Testis (tissue), 3 donors: ENCODE data around the gene RASSF1. TPM values are rescaled to one million over a fixed set of nuclear protein-coding genes. Genes with fewer than 3 reads are reported as not detected.

Experiments used
- DNase-seq: peaks from one replicate; pipeline ENCODE4 v3.0.0-alpha.2; 2019
- H3K27ac ChIP-seq, 2 donors: fragments of 200-600 bp; sonication (generic); one replicate each; pipeline ENCODE4 v1.5.1; 2019
- H3K27me3 ChIP-seq: fragments of 200-600 bp; sonication (generic); one replicate; pipeline ENCODE4 v1.5.1; 2019
- H3K36me3 ChIP-seq: fragments of 200-600 bp; sonication (generic); one replicate; pipeline ENCODE4 v1.5.1; 2017; ENCODE audit warnings: low read depth; ENCODE audit errors: missing control alignments
- H3K4me1 ChIP-seq: fragments of 200-600 bp; sonication (generic); one replicate; pipeline ENCODE4 v1.5.1; 2019
- H3K4me3 ChIP-seq, 2 donors: fragments of 200-600 bp; sonication (generic); one replicate each; pipeline ENCODE4 v1.5.1; 2017 to 2019
- H3K9me3 ChIP-seq: fragments of 200-600 bp; sonication (generic); one replicate; pipeline ENCODE4 v1.5.1; 2017
- CTCF ChIP-seq, 3 experiments: fragments of 450-650 bp in 2 of 3; fragments of 200-600 bp in 1 of 3; sonication (generic) in 1 of 3; IDR thresholded peaks; one replicate each; pipeline ENCODE4 v1.5.1; 2016 to 2019; ENCODE audit warnings: antibody characterized with exemption in 3 of 3, mild to moderate bottlenecking in 2 of 3, moderate library complexity in 1 of 3
- POLR2A ChIP-seq: fragments of 450-650 bp; IDR thresholded peaks from one replicate; pipeline ENCODE4 v1.6.1; 2017; ENCODE audit warnings: antibody characterized with exemption, mild to moderate bottlenecking, moderate library complexity
- WGBS, 2 donors: methylation state at CpG; one replicate each; pipeline ENCODE4 v1.1.5; 2018; 5-methylcytosine and 5-hydroxymethylcytosine counted together
- intact Hi-C: fragments of 100-400 bp; cut with DNase I; formaldehyde crosslinking; loops from one replicate; pipeline ENCODE4 v1.15.1; 2023; ENCODE audit warnings: low total_unique reads
- polyA plus RNA-seq: library from polyadenylated mRNA; stranded (reverse); fragments of 350-450 nt; fragmentation: Illumina TruSeq; extraction: RNeasy Lipid Tissue Mini Kit (QIAGEN cat#74804); gene quantifications from one replicate; pipeline ENCODE4 v1.2.3, GENCODE V29; 2014; ENCODE audit warnings: low read depth, low replicate concordance; ENCODE audit not compliant: insufficient read depth
- total RNA-seq, 2 donors: library from RNA; depleted of rRNA; stranded (reverse); fragments of >200 nt; gene quantifications; one replicate each; pipeline ENCODE4 v1.2.3, GENCODE V29; 2016

Gene RASSF1
- total and polyA plus RNA-seq, 3 donors from 2014 or later, result 50.0 to 60.1 (median 52.2) TPM

- DNase-seq, result no peak
- TF ChIP-seq POLR2A (no peak), CTCF (IDR thresholded peaks at IDR 0.05) (no peak)
- peaks cover 25% of the 10 kb centered on the region for H3K4me1 ChIP-seq
- H3K27ac ChIP-seq, result peak overlapping the region; percentile 12 to 85
- no peaks in the 10 kb centered on the region for H3K27me3 ChIP-seq
- WGBS, 2 donors, result 0 to 2% methylated on average over 10 to 12 of the region's 12 CpGs
- no peaks in the 10 kb centered on the region for H3K9me3 ChIP-seq
- H3K4me3 ChIP-seq, result peak overlapping the region; percentile 63 to 81
- no peaks in the 10 kb centered on the region for H3K36me3 ChIP-seq
- intact Hi-C loops, result no loop called here
These were observed 41.1 kb downstream of the RASSF1 start for GRCh38 chr3:50299638-50299928.

- WGBS, 2 donors, result 0% methylated on average over 32 to 56 of the region's 61 CpGs
- peak in 2 of 3 experiments; percentile 42 to 64 for TF ChIP-seq CTCF (IDR thresholded peaks at IDR 0.05)
- TF ChIP-seq POLR2A, result peak; percentile 65
- peak within 1 kb of the TSS; percentile 63 to 81 for H3K4me3 ChIP-seq
- H3K9me3 ChIP-seq, result no peaks in the 10 kb centered on the region
- no peaks in the 10 kb centered on the region for H3K27me3 ChIP-seq
- H3K36me3 ChIP-seq, result no peaks in the 10 kb centered on the region
- intact Hi-C loops, result no loop called here
- H3K4me1 ChIP-seq, result peaks cover 25% of the 10 kb centered on the region
- DNase-seq, result peak; percentile 100
- H3K27ac ChIP-seq, result peak within 1 kb of the TSS; percentile 78 to 87
These were observed 41.6 kb downstream of the RASSF1 start, which contains the start of the genes HYAL3 and NAA80 for GRCh38 chr3:50298836-50299637. Gene HYAL3 (minus strand): TSS chr3:50299405. CDS start chr3:50295602, 3,803 bp downstream. Gene NAA80 (minus strand): TSS chr3:50299405. CDS start chr3:50297463, 1,942 bp downstream.

- TF ChIP-seq CTCF (IDR thresholded peaks at IDR 0.05) (peak in 2 of 3 experiments; percentile 12 to 20), POLR2A (no peak)
- no peaks in the 10 kb centered on the region for H3K27me3 ChIP-seq
- WGBS, 2 donors, result 33 to 51% methylated on average over 9 of the region's 9 CpGs
- peak overlapping the region; percentile 78 to 87 for H3K27ac ChIP-seq
- peaks cover 20% of the 10 kb centered on the region for H3K4me1 ChIP-seq
- intact Hi-C loops, result no loop called here
- H3K36me3 ChIP-seq, result no peaks in the 10 kb centered on the region
- H3K9me3 ChIP-seq, result no peaks in the 10 kb centered on the region
- no peak for DNase-seq
- peak overlapping the region in 1 of 2 donors; percentile 81 for H3K4me3 ChIP-seq
These were observed 42.5 kb downstream of the RASSF1 start for GRCh38 chr3:50297896-50298725.

DNA sequence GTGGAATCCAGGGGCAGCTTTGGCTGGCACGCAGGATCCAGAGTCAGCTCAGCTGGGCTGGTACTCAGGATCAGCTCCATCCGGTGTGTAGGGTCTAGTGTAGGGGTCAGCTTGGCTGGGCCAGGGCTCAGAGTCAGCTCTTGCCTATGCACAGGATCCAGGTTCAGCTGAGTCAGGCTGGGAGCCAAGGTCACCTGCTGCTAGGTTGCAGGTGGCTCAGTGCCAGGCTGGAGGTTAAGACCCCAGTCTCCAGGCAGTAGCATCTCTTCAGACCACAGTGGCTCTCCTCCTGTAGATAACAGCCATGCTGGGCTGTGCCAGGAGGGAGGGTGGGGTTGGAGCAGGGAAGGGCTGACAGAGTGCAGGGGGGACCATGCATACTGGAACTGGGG is 43.3 kb downstream of the RASSF1 start:
- Histone ChIP-seq H3K27me3 (no peaks in the 10 kb centered on the region), H3K4me3 (no peak overlapping the region), H3K36me3 (no peaks in the 10 kb centered on the region), H3K9me3 (no peaks in the 10 kb centered on the region), H3K27ac (no peak overlapping the region), H3K4me1 (peaks cover 21% of the 10 kb centered on the region)
- TF ChIP-seq CTCF (IDR thresholded peaks at IDR 0.05) (no peak), POLR2A (no peak)
- WGBS, 2 donors, result 75 to 93% methylated on average over 2 of the region's 2 CpGs
- no peak for DNase-seq
- intact Hi-C loops, result no loop called here
